Testis (tissue), 3 donors: ENCODE data around the gene PSMG4. TPM values are rescaled to one million over a fixed set of nuclear protein-coding genes. Genes with fewer than 3 reads are reported as not detected.

ENCODE experiments used
- DNase-seq: peaks from one replicate; pipeline ENCODE4 v3.0.0-alpha.2; 2019
- H3K27ac ChIP-seq, 2 donors: fragments of 200-600 bp; sonication (generic); one replicate each; pipeline ENCODE4 v1.5.1; 2019
- H3K27me3 ChIP-seq: fragments of 200-600 bp; sonication (generic); one replicate; pipeline ENCODE4 v1.5.1; 2019
- H3K36me3 ChIP-seq: fragments of 200-600 bp; sonication (generic); one replicate; pipeline ENCODE4 v1.5.1; 2017; ENCODE audit warnings: low read depth; ENCODE audit errors: missing control alignments
- H3K4me1 ChIP-seq: fragments of 200-600 bp; sonication (generic); one replicate; pipeline ENCODE4 v1.5.1; 2019
- H3K4me3 ChIP-seq, 2 donors: fragments of 200-600 bp; sonication (generic); one replicate each; pipeline ENCODE4 v1.5.1; 2017 to 2019
- H3K9me3 ChIP-seq: fragments of 200-600 bp; sonication (generic); one replicate; pipeline ENCODE4 v1.5.1; 2017
- POLR2A ChIP-seq: fragments of 450-650 bp; IDR thresholded peaks from one replicate; pipeline ENCODE4 v1.6.1; 2017; ENCODE audit warnings: antibody characterized with exemption, mild to moderate bottlenecking, moderate library complexity
- WGBS, 2 donors: methylation state at CpG; one replicate each; pipeline ENCODE4 v1.1.5; 2018; 5-methylcytosine and 5-hydroxymethylcytosine counted together
- intact Hi-C: fragments of 100-400 bp; cut with DNase I; formaldehyde crosslinking; loops from one replicate; pipeline ENCODE4 v1.15.1; 2023; ENCODE audit warnings: low total_unique reads
- polyA plus RNA-seq: library from polyadenylated mRNA; stranded (reverse); fragments of 350-450 nt; fragmentation: Illumina TruSeq; extraction: RNeasy Lipid Tissue Mini Kit (QIAGEN cat#74804); gene quantifications from one replicate; pipeline ENCODE4 v1.2.3, GENCODE V29; 2014; ENCODE audit warnings: low read depth, low replicate concordance; ENCODE audit not compliant: insufficient read depth
- total RNA-seq, 2 donors: library from RNA; depleted of rRNA; stranded (reverse); fragments of >200 nt; gene quantifications; one replicate each; pipeline ENCODE4 v1.2.3, GENCODE V29; 2016
- TF ChIP-seq, protein P1 (sequence below), 3 experiments: fragments of 450-650 bp in 2 of 3; fragments of 200-600 bp in 1 of 3; sonication (generic) in 1 of 3; IDR thresholded peaks; one replicate each; pipeline ENCODE4 v1.5.1; 2016 to 2019; ENCODE audit warnings: antibody characterized with exemption in 3 of 3, mild to moderate bottlenecking in 2 of 3, moderate library complexity in 1 of 3

Gene PSMG4
- total and polyA plus RNA-seq, 3 donors from 2014 or later: 23.1 to 46.1 (median 42.4) TPM

DNA sequence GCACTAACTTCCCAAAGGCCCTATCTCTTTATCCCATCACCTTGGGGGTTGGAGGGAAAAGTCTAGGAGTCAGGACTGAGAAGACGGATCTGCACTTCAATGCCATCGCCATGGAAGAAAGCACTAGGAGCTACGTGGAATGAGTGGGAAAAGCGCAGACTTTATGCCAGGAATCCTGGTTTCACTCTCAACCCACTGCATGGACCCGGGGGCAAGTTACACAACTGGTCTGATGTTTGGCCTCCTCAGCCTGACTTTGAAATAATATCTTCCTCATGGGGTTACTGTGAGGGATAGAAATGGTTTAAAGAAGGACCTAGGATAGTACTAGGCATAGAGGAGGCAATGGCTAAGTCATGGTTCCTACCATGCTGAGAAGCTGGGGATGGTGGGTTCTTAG, 13.5 kb upstream of the PSMG4 start:
- H3K4me1 ChIP-seq: peaks cover 5% of the 10 kb centered on the region
- intact Hi-C loops: no loop called here

DNA sequence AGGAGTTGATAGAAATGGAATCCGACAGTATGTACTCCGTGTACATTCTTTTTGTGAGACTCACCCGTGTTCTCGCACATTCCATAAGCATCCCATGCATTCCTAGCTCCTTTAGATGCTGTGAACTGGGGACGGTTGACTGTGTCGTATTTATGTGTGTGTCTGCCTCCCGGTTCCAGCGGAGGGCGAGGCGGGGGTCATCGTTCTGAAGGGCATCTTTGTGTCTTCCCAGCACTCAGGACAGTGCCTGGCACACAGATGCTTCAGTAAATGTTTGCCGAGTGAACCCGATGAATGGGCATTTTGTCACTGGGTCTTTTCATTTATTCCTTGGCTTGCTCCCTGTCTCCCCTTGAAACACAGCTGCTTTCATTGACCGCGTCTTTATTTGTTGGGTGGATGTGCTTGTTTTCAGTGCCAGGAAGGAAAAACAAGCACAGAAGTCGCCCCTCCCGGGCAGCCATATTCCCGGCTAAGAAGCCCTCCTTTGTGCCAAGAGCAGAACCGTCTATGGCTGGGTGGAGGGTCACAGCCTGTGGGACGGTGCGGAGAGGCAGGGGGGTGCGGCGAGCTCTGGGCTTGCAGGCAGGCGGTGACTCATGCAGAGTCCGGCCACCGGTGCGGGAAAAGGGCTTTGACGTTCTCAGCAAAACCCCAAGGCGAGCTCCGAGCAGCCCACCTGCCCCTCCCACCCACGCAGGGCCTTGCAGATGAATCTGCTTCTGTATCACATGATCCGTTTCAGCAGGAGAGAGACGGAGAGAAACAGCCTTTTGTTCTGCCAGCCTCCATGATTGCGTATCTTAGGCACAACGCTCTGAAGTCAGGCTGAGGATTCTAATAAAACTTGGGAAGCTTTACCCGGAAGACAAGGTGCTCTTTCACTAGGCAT, 11.2 kb upstream of the PSMG4 start:
- Histone ChIP-seq H3K27me3 (no peaks in the 10 kb centered on the region), H3K27ac (no peak overlapping the region), H3K4me1 (peaks cover 5% of the 10 kb centered on the region), H3K4me3 (peak overlapping the region; percentile 36 to 46), H3K36me3 (no peaks in the 10 kb centered on the region), H3K9me3 (no peaks in the 10 kb centered on the region)
- WGBS, 2 donors: 25 to 27% methylated on average over 22 to 36 of the region's 36 CpGs
- intact Hi-C loops: no loop called here
- DNase-seq: peak; percentile 60
- no peak for TF ChIP-seq POLR2A
- TF ChIP-seq, protein P1, sequence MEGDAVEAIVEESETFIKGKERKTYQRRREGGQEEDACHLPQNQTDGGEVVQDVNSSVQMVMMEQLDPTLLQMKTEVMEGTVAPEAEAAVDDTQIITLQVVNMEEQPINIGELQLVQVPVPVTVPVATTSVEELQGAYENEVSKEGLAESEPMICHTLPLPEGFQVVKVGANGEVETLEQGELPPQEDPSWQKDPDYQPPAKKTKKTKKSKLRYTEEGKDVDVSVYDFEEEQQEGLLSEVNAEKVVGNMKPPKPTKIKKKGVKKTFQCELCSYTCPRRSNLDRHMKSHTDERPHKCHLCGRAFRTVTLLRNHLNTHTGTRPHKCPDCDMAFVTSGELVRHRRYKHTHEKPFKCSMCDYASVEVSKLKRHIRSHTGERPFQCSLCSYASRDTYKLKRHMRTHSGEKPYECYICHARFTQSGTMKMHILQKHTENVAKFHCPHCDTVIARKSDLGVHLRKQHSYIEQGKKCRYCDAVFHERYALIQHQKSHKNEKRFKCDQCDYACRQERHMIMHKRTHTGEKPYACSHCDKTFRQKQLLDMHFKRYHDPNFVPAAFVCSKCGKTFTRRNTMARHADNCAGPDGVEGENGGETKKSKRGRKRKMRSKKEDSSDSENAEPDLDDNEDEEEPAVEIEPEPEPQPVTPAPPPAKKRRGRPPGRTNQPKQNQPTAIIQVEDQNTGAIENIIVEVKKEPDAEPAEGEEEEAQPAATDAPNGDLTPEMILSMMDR (IDR thresholded peaks at IDR 0.05): no peak

More for the DNA sequence above, 13.5 kb upstream of the PSMG4 start:
- 92 to 98% methylated on average over 5 of the region's 5 CpGs for WGBS, 2 donors
- no peak overlapping the region for H3K4me3 ChIP-seq
- no peak for DNase-seq
- H3K9me3 ChIP-seq: no peaks in the 10 kb centered on the region
- H3K27me3 ChIP-seq: no peaks in the 10 kb centered on the region
- TF ChIP-seq POLR2A: no peak
- TF ChIP-seq, protein P1 (IDR thresholded peaks at IDR 0.05): no peak
- no peak overlapping the region for H3K27ac ChIP-seq
- H3K36me3 ChIP-seq: no peaks in the 10 kb centered on the region

DNA sequence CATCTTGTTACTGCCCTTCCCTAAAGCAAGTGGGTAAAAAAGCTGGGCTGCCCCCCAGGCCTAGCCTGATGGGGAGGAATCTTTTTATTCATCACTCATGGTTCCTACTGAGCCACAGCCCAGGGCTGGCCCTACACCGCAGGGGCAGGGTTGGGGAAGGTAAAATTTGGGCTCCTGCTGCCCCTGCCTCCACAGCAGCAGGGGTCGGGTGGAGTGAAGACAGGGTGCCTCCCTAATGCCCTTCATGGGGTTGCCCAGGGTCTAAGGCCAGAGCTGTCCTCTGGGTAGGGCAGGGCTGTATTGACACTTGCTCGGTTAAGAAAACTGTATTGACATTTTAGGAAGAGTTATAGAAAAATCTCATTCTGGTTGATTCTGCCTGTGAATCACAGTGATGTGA, 8.9 kb upstream of the PSMG4 start:
- DNase-seq: no peak
- no peaks in the 10 kb centered on the region for H3K36me3 ChIP-seq
- intact Hi-C loops: loop anchor here (5.0 to 10.0 kb wide), 2 partner anchors 85 to 123 kb away; no protein-coding TSS in a partner anchor
- H3K4me1 ChIP-seq: peaks cover 5% of the 10 kb centered on the region
- no peaks in the 10 kb centered on the region for H3K27me3 ChIP-seq
- no peaks in the 10 kb centered on the region for H3K9me3 ChIP-seq
- TF ChIP-seq, protein P1 (IDR thresholded peaks at IDR 0.05): no peak
- no peak for TF ChIP-seq POLR2A
- H3K4me3 ChIP-seq: no peak overlapping the region
- WGBS, 2 donors: 78 to 89% methylated on average over 2 to 3 of the region's 3 CpGs
- H3K27ac ChIP-seq: no peak overlapping the region

DNA sequence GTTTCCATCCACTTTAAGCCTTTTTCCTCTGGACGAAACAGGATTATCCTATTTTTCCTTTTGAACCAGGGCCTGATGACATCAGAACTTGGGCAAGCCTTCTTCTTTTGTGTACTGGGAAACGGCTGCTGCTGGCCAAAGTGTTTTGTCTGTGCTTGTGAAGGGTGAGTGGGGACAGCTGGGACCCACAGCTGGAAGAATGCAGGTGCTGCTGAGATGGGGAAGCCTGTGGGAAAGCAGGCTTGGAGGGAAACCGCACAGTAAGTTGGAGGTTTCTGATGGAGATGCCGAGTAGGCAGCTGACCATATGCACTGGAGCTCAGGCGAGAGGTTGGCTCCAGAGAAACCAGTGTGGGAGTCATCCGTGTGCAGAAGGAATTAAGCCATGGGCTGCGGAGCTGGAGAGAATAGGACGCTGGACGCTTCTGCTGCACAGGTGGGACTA, 8.5 kb upstream of the PSMG4 start:
- WGBS, 2 donors: 64 to 77% methylated on average over 9 of the region's 9 CpGs
- no peak for TF ChIP-seq POLR2A
- TF ChIP-seq, protein P1 (IDR thresholded peaks at IDR 0.05): no peak
- no peaks in the 10 kb centered on the region for H3K36me3 ChIP-seq
- peaks cover 5% of the 10 kb centered on the region for H3K4me1 ChIP-seq
- H3K27me3 ChIP-seq: no peaks in the 10 kb centered on the region
- H3K9me3 ChIP-seq: no peaks in the 10 kb centered on the region
- H3K27ac ChIP-seq: no peak overlapping the region
- no peak overlapping the region for H3K4me3 ChIP-seq
- DNase-seq: no peak
- intact Hi-C loops: loop anchor here (5.0 to 10.0 kb wide), 2 partner anchors 85 to 123 kb away; no protein-coding TSS in a partner anchor
